Erythroblast (primary cell): ENCODE data around the gene TC2N.

Experiments used
- GATA1 ChIP-seq: IDR thresholded peaks from 2 replicates; pipeline ENCODE4 v1.6.1; 2011; ENCODE audit warnings: low read depth, mild to moderate bottlenecking, control low read depth, low read length, moderate library complexity
- POLR2A ChIP-seq: IDR thresholded peaks from 2 replicates; pipeline ENCODE4 v1.6.1; 2011; ENCODE audit warnings: mild to moderate bottlenecking, low read length

DNA sequence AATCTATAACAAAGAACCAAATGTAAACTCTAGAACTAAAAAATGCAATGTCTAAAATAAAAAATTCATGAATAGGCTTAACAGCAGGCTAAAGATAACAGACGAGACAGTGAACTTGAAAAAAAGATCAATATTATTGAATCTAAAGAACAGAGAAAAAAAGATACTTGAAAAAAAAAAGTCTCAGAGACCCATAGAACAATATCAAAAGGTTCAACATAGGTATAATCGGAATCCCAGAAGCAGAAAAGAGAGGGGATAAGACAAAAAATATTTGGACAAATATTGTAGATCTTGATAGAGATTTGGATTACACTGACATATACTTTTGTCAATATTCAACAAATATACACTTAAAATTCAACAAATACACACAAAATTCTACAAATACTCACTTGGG is 56.6 kb downstream of the TC2N start:
- no peak for TF ChIP-seq POLR2A
- no peak for TF ChIP-seq GATA1
